ENCODE data around the gene TAF8. TPM values are rescaled to one million over a fixed set of nuclear protein-coding genes. Genes with fewer than 3 reads are reported as not detected.

The TAF8 gene
- total RNA-seq, 1 experiment from 2014 or later = 35.5 TPM

DNA sequence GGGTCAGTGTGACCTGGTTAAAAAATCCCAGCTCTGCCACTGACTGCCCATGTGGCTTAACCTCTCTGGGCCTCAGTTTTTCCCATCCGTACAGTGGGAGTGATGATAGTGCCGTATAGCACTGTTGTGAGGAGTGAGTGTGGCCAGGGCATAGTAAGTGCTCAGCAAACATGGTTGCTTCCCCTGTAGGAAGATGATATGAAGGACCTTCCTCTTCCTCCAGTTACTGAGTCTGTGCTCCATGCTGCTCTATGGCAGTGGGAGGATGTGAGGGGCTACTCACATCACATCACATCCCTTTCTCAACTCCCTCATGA lies 79.0 kb downstream of the TAF8 start:
- H3K9me3 ChIP-seq (ENCODE audit: control insufficient read depth, insufficient read depth, low read depth, low read length) = no peaks in the 10 kb centered on the region
- no peaks in the 10 kb centered on the region for H3K27me3 ChIP-seq (ENCODE audit: control insufficient read depth, insufficient read depth, low read length)
- no peak for DNase-seq (ENCODE audit: low read depth, low spot score)
- no peak overlapping the region for H3K27ac ChIP-seq (ENCODE audit: low read length)
- POLR2A ChIA-PET = no interaction called here
- no peak for ATAC-seq
- intact Hi-C loops (cut with micrococcal nuclease; ENCODE audit: unreplicated experiment) (no loop called here), in situ Hi-C loops (cut with HindIII; ENCODE audit: low pct_unique_long_range_greater_than_20kb, low sequenced_read_pairs) (no loop called here)
- BruUV-seq (replicated peaks) = no TSS peak
- CTCF ChIA-PET = no interaction called here
- peaks cover 11% of the 10 kb centered on the region for H3K4me1 ChIP-seq (ENCODE audit: control insufficient read depth, insufficient read depth, low read length)
- no peaks in the 10 kb centered on the region for H3K36me3 ChIP-seq (ENCODE audit: control insufficient read depth, insufficient read depth, low read length)
- TF ChIP-seq, protein P1, sequence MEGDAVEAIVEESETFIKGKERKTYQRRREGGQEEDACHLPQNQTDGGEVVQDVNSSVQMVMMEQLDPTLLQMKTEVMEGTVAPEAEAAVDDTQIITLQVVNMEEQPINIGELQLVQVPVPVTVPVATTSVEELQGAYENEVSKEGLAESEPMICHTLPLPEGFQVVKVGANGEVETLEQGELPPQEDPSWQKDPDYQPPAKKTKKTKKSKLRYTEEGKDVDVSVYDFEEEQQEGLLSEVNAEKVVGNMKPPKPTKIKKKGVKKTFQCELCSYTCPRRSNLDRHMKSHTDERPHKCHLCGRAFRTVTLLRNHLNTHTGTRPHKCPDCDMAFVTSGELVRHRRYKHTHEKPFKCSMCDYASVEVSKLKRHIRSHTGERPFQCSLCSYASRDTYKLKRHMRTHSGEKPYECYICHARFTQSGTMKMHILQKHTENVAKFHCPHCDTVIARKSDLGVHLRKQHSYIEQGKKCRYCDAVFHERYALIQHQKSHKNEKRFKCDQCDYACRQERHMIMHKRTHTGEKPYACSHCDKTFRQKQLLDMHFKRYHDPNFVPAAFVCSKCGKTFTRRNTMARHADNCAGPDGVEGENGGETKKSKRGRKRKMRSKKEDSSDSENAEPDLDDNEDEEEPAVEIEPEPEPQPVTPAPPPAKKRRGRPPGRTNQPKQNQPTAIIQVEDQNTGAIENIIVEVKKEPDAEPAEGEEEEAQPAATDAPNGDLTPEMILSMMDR (IDR thresholded peaks at IDR 0.05) = no peak
- no peak for TF ChIP-seq POLR2AphosphoS5 (IDR thresholded peaks at IDR 0.05; ENCODE audit: low read depth, low read length)
- no peak for TF ChIP-seq TCF7L2 (IDR thresholded peaks at IDR 0.05; ENCODE audit: low read depth, low read length)
- TF ChIP-seq, protein P2, sequence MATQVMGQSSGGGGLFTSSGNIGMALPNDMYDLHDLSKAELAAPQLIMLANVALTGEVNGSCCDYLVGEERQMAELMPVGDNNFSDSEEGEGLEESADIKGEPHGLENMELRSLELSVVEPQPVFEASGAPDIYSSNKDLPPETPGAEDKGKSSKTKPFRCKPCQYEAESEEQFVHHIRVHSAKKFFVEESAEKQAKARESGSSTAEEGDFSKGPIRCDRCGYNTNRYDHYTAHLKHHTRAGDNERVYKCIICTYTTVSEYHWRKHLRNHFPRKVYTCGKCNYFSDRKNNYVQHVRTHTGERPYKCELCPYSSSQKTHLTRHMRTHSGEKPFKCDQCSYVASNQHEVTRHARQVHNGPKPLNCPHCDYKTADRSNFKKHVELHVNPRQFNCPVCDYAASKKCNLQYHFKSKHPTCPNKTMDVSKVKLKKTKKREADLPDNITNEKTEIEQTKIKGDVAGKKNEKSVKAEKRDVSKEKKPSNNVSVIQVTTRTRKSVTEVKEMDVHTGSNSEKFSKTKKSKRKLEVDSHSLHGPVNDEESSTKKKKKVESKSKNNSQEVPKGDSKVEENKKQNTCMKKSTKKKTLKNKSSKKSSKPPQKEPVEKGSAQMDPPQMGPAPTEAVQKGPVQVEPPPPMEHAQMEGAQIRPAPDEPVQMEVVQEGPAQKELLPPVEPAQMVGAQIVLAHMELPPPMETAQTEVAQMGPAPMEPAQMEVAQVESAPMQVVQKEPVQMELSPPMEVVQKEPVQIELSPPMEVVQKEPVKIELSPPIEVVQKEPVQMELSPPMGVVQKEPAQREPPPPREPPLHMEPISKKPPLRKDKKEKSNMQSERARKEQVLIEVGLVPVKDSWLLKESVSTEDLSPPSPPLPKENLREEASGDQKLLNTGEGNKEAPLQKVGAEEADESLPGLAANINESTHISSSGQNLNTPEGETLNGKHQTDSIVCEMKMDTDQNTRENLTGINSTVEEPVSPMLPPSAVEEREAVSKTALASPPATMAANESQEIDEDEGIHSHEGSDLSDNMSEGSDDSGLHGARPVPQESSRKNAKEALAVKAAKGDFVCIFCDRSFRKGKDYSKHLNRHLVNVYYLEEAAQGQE (IDR thresholded peaks at IDR 0.05; ENCODE audit: insufficient read depth in 1 of 2, low read depth in 2 of 2, low read length in 1 of 2) = no peak
- TF ChIP-seq SIN3A (IDR thresholded peaks at IDR 0.05; ENCODE audit: borderline replicate concordance, insufficient read depth, low read depth, low read length) = no peak
- H3K4me3 ChIP-seq (ENCODE audit: low read depth in 2 of 2, low read length in 2 of 2) = no peak overlapping the region

DNA sequence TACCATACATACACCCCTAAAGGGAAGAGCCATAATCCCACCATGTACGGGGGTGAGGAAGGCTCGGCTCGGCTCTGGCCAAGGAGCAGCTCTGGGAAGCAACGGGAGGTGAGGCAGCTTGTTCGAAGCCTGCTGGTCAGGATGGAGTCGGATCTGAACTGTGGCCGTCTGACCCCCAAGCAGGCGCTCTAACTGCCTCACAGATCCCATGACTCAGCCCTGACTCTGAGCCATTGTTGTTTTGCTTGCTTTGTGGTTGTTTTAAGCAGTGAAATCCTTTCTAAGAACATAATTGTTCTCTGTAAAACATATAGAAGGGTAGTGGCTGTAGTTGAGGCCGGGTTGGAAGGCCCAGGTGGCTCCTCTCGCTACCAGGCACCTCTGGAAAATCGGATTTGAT lies 81.2 kb downstream of the TAF8 start:
- BruUV-seq (replicated peaks) = no TSS peak
- POLR2A ChIA-PET = no interaction called here
- CTCF ChIA-PET = no interaction called here
- in situ Hi-C loops (cut with HindIII; ENCODE audit: low pct_unique_long_range_greater_than_20kb, low sequenced_read_pairs) = no loop called here
- H3K27me3 ChIP-seq (ENCODE audit: control insufficient read depth, insufficient read depth, low read length) = no peaks in the 10 kb centered on the region
- H3K4me3 ChIP-seq (ENCODE audit: low read depth in 2 of 2, low read length in 2 of 2) = no peak overlapping the region
- DNase-seq (ENCODE audit: low read depth, low spot score) (no peak), ATAC-seq (peak; percentile 59; the same call in 1 of the 2 replicates)
- H3K36me3 ChIP-seq (ENCODE audit: control insufficient read depth, insufficient read depth, low read length) = no peaks in the 10 kb centered on the region
- TF ChIP-seq SIN3A (IDR thresholded peaks at IDR 0.05; ENCODE audit: borderline replicate concordance, insufficient read depth, low read depth, low read length) (no peak), TCF7L2 (IDR thresholded peaks at IDR 0.05; ENCODE audit: low read depth, low read length) (no peak), POLR2AphosphoS5 (IDR thresholded peaks at IDR 0.05; ENCODE audit: low read depth, low read length) (no peak)
- TF ChIP-seq, protein P2 (IDR thresholded peaks at IDR 0.05; ENCODE audit: insufficient read depth in 1 of 2, low read depth in 2 of 2, low read length in 1 of 2) = no peak
- TF ChIP-seq, protein P1 (IDR thresholded peaks at IDR 0.05) = no peak
- H3K27ac ChIP-seq (ENCODE audit: low read length) = peak overlapping the region; percentile 60; the same call in 1 of the 2 replicates
- peaks cover 17% of the 10 kb centered on the region for H3K4me1 ChIP-seq (ENCODE audit: control insufficient read depth, insufficient read depth, low read length)
- no peaks in the 10 kb centered on the region for H3K9me3 ChIP-seq (ENCODE audit: control insufficient read depth, insufficient read depth, low read depth, low read length)
- intact Hi-C loops (cut with micrococcal nuclease; ENCODE audit: unreplicated experiment) = no loop called here

Measured in Panc1 (cell line).